Panc1 (cell line): ENCODE results near the gene TMEM208.

Source experiments
- POLR2AphosphoS5 ChIP-seq: IDR thresholded peaks from 2 replicates; pipeline ENCODE4 v1.6.1; 2012; ENCODE audit warnings: mild to moderate bottlenecking, low read depth, low read length, moderate library complexity
- SIN3A ChIP-seq: IDR thresholded peaks from 2 replicates; pipeline ENCODE4 v1.6.1; 2012; ENCODE audit warnings: low read depth, mild to moderate bottlenecking, low read length, moderate library complexity, borderline replicate concordance; ENCODE audit not compliant: insufficient read depth
- TCF7L2 ChIP-seq: IDR thresholded peaks from 2 replicates; pipeline ENCODE4 v1.6.1; 2011; ENCODE audit warnings: mild to moderate bottlenecking, low read depth, low read length, inconsistent platforms
- TF ChIP-seq, protein P1 (sequence below): fragments of 450-650 bp; IDR thresholded peaks from 2 replicates; pipeline ENCODE4 v1.5.1; 2017; ENCODE audit warnings: mild to moderate bottlenecking
- TF ChIP-seq, protein P2 (sequence below), 2 experiments: IDR thresholded peaks; 2 replicates each; pipeline ENCODE4 v1.6.1; 2011 to 2012; ENCODE audit warnings: low read depth in 2 of 2, control low read depth in 1 of 2, low read length in 1 of 2, mild to moderate bottlenecking in 1 of 2, moderate library complexity in 1 of 2; ENCODE audit not compliant: insufficient read depth in 1 of 2

DNA sequence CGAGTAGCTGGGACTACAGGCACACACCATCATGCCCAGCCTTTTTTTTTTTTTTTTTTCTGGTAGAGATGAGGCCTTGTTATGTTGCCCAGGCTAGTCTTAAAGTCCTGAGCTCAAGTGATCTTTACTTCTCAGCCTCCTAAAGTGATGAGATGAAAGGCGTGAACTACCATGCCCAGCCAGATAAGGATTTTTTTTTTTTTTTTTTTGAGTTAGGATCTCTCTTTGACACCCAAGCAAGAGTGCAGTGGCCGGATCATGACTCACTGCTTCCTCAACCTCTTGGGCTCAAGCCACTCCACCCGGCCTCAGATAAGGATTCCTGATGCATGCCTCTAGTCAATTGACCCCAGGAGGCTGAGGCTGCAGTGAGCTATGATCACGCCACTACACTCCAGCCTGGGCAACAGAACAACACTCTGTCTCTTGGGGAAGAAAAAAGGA is 41.2 kb downstream of the TMEM208 start:
- TF ChIP-seq, protein P1, sequence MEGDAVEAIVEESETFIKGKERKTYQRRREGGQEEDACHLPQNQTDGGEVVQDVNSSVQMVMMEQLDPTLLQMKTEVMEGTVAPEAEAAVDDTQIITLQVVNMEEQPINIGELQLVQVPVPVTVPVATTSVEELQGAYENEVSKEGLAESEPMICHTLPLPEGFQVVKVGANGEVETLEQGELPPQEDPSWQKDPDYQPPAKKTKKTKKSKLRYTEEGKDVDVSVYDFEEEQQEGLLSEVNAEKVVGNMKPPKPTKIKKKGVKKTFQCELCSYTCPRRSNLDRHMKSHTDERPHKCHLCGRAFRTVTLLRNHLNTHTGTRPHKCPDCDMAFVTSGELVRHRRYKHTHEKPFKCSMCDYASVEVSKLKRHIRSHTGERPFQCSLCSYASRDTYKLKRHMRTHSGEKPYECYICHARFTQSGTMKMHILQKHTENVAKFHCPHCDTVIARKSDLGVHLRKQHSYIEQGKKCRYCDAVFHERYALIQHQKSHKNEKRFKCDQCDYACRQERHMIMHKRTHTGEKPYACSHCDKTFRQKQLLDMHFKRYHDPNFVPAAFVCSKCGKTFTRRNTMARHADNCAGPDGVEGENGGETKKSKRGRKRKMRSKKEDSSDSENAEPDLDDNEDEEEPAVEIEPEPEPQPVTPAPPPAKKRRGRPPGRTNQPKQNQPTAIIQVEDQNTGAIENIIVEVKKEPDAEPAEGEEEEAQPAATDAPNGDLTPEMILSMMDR: no peak
- TF ChIP-seq POLR2AphosphoS5 (no peak), TCF7L2 (no peak), SIN3A (no peak)
- TF ChIP-seq, protein P2, sequence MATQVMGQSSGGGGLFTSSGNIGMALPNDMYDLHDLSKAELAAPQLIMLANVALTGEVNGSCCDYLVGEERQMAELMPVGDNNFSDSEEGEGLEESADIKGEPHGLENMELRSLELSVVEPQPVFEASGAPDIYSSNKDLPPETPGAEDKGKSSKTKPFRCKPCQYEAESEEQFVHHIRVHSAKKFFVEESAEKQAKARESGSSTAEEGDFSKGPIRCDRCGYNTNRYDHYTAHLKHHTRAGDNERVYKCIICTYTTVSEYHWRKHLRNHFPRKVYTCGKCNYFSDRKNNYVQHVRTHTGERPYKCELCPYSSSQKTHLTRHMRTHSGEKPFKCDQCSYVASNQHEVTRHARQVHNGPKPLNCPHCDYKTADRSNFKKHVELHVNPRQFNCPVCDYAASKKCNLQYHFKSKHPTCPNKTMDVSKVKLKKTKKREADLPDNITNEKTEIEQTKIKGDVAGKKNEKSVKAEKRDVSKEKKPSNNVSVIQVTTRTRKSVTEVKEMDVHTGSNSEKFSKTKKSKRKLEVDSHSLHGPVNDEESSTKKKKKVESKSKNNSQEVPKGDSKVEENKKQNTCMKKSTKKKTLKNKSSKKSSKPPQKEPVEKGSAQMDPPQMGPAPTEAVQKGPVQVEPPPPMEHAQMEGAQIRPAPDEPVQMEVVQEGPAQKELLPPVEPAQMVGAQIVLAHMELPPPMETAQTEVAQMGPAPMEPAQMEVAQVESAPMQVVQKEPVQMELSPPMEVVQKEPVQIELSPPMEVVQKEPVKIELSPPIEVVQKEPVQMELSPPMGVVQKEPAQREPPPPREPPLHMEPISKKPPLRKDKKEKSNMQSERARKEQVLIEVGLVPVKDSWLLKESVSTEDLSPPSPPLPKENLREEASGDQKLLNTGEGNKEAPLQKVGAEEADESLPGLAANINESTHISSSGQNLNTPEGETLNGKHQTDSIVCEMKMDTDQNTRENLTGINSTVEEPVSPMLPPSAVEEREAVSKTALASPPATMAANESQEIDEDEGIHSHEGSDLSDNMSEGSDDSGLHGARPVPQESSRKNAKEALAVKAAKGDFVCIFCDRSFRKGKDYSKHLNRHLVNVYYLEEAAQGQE (IDR thresholded peaks at IDR 0.05; ENCODE audit: insufficient read depth in 1 of 2, low read depth in 2 of 2, low read length in 1 of 2): no peak
